DMS 273 (cell line): ENCODE results near the gene RNU6-9.

ENCODE experiments used
- DNase-seq: peaks from one replicate; lab custom pipeline; 2025; ENCODE audit not compliant: unreplicated experiment; lab: John Stamatoyannopoulos, UW

Gene RNU6-9

GRCh38 chr19:932648-933552 lies 39.6 kb downstream of the RNU6-9 start:
- DNase-seq, result peak; percentile 85

GRCh38 chr19:933553-933882 lies 40.2 kb downstream of the RNU6-9 start:
- no peak for DNase-seq

GRCh38 chr19:934197-934840 lies 41.0 kb downstream of the RNU6-9 start:
- no peak for DNase-seq

DNA sequence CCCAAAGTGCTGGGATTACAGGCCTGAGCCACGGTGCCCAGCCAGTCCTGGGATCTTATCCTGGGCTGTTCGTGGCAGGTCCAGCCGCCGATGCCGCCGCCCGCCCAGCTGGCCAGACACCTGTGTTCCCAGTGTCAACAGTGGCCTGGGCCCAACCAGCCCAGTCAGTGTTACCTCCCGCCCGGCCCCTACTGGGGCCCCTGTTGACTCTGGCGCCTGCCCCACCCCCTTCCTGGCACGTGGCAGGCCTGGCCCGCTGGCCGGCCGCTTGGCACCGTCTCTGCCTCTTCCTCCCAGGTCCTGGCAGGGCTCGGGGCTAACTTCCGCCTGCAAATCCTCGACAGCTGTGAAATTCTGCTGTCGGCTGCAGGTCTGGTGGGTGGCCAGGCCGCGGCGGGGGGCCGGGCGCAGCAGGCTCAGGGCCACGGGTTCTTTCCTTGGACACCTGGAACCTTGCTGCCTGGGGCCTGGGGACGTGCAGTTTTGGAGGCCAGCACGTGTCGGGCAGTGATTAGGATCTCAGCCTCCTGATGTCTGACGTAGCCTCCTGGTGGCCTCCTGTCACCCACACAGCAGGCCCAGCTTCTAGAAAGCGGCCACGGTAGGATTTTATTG lies 41.7 kb downstream of the RNU6-9 start:
- peak; percentile 97 for DNase-seq

DNA sequence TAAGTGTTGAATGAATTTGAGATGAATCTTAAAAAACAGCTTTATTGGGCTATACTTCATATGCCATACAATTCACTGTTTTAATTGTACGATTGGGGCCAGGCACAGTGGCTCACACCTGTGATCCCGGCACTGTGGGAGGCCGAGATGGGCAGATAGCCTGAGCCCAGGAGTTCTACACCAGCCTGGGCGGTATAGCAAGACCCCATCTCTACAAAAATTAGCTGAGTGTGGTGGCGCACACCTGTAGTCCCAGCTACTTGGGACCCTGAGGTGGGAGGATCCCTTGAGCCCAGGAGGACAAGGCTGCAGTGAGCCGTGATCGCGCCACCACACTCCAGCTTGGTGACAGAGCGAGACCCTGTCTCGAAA lies 42.9 kb downstream of the RNU6-9 start:
- no peak for DNase-seq

DNA sequence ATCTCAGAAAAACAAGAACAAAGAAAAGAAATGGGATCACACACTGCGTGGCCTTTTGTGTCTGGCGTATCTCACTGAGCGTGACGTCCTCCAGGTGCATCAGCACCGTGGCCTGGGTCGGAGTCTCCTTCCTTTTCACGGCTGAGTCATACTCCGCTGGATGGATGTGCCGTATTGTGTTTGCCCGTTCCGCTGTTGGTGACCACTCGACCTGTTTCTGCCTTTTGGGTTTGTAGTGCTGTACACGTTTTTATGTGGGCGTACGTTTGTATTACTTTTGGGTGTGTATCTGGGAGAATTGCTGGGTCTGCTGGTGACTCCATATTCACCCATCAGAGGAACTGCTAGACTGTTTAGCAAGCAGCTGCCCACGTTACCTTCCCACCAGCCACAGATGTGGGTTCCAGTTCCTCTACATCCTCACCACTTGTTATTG lies 44.0 kb downstream of the RNU6-9 start:
- no peak for DNase-seq

GRCh38 chr19:938233-938923 lies 45.1 kb downstream of the RNU6-9 start:
- DNase-seq, result no peak

DNA sequence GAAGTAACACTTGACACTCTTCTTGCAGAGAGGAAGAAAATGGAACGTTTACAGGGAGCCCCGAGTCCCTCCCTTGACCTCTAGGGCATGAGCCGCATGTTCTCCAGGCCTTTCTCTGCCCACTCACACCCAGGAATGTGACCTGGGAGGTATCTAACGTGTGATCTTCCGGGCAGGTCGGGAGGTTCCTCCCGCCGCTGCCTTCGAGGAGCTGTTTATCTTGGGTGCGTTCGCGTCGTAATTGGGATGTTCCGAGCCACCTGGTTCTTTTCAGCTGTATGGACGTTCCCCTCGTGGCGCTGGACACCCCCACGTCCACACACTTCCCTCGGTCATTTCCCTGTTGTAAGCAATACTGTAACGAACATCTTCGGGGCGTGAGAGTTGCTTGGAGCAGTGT lies 46.2 kb downstream of the RNU6-9 start:
- no peak for DNase-seq

GRCh38 chr19:939922-940321 lies 46.6 kb downstream of the RNU6-9 start:
- no peak for DNase-seq

- DNase-seq, result peak; percentile 94
Measured at GRCh38 chr19:940591-941291, 47.5 kb downstream of the RNU6-9 start.

- DNase-seq, result no peak
Measured at GRCh38 chr19:941292-942132, 48.2 kb downstream of the RNU6-9 start.

- DNase-seq, result no peak
Measured at GRCh38 chr19:942133-942645, 48.9 kb downstream of the RNU6-9 start.
